ENCODE measurements around the gene RANBP3L.

- TF ChIP-seq RCOR1 (IDR thresholded peaks at IDR 0.05; ENCODE audit: low read length) (no peak), SMC3 (IDR thresholded peaks at IDR 0.05; ENCODE audit: low read depth, low read length) (no peak), FOXM1 (IDR thresholded peaks at IDR 0.05; ENCODE audit: low read depth) (no peak), EZH2phosphoT487 (IDR thresholded peaks at IDR 0.05; ENCODE audit: borderline replicate concordance, low read depth) (no peak), CTCF (IDR thresholded peaks at IDR 0.05) (no peak)
These were observed 43.2 kb upstream of the RANBP3L start for GRCh38 chr5:36344899-36345298.
